Thymus (tissue), 11 donors: ENCODE measurements around the gene ATOH8. TPM values are rescaled to one million over a fixed set of nuclear protein-coding genes. Genes with fewer than 3 reads are reported as not detected.
A peak's percentile ranks its signal among the peaks of the same experiment; 100 is the strongest.

Experiments
- DNase-seq, 9 donors: peaks; one replicate each; pipeline ENCODE4 v3.0.0-alpha.2; 2013; ENCODE audit warnings: low spot score in 9 of 9, low read depth in 6 of 9, missing footprints in 1 of 9
- H3K27ac ChIP-seq, 2 donors: one replicate each; pipeline ENCODE4 v1.5.1; 2013; ENCODE audit warnings: control low read depth in 1 of 2, low read depth in 1 of 2, low read length in 1 of 2, mild to moderate bottlenecking in 1 of 2, moderate library complexity in 1 of 2
- H3K27me3 ChIP-seq, 2 donors: one replicate each; pipeline ENCODE4 v1.5.1; 2013; ENCODE audit warnings: low read length in 1 of 2; ENCODE audit not compliant: control insufficient read depth in 2 of 2, insufficient read depth in 1 of 2
- H3K36me3 ChIP-seq, 2 donors: one replicate each; pipeline ENCODE4 v1.5.1; 2013; ENCODE audit warnings: low read length in 1 of 2, mild to moderate bottlenecking in 1 of 2, moderate library complexity in 1 of 2; ENCODE audit not compliant: control insufficient read depth in 2 of 2, insufficient read depth in 2 of 2
- H3K4me1 ChIP-seq, 2 donors: one replicate each; pipeline ENCODE4 v1.5.1; 2013; ENCODE audit warnings: low read length in 2 of 2; ENCODE audit not compliant: control insufficient read depth in 2 of 2, insufficient read depth in 2 of 2
- H3K4me3 ChIP-seq, 2 donors: one replicate each; pipeline ENCODE4 v1.5.1; 2013; ENCODE audit warnings: low read length in 2 of 2, control low read depth in 1 of 2, mild to moderate bottlenecking in 1 of 2
- H3K9me3 ChIP-seq, 2 donors: one replicate each; pipeline ENCODE4 v1.5.1; 2013; ENCODE audit warnings: low read length in 1 of 2, mild to moderate bottlenecking in 1 of 2; ENCODE audit not compliant: control insufficient read depth in 2 of 2, insufficient read depth in 1 of 2
- WGBS: extraction: QIAGEN DNeasy Blood & Tissue Kit; methylation state at CpG from one replicate; pipeline ENCODE4 v1.1.7; 2013; 5-methylcytosine and 5-hydroxymethylcytosine counted together
- polyA plus RNA-seq: library from polyadenylated mRNA; stranded (reverse); fragments of 200-250 nt; gene quantifications from one replicate; pipeline ENCODE4 v1.2.3, GENCODE V29; 2013
- total RNA-seq: library from RNA; stranded (reverse); fragments of 120-200 nt; gene quantifications from one replicate; pipeline ENCODE4 v1.2.4, GENCODE V29; 2013
- donor health status: healthy.

ATOH8 gene
- total and polyA plus RNA-seq, 2 donors: 2.0 to 19.1 TPM

DNA sequence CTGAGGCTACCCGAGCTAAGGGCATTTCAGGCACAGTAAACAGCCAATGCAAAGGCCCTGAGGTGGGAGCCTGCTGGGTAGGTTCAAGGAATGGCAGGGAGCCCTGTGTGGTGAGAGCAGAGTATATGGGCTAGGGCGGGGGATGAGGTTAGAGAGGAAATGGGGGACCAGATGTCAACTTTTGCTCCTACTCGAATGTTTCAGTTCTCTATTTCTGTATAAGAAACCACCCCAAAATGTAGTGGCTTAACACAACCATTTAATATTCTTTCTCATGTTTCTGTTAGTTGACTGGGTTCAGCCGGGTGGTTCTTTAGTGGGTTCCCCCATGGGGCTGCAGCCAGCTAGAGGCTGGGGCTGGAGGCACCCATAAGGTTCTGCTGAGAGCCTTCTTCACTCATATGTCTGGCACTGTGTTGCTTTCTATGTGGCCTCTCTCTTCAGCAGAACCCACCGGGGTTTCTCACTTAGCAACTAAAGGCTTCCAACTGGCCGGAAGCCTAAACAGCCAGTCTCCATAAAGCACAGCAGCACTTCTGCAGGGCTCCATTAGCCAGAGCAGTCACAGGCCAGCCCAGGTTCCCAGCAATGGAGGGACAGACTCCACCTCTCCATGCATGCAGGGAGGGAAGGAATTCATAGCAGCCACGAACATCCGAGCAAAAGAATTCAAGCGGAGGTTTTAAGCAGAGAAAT, 5.6 kb upstream of the ATOH8 start:
- no peaks in the 10 kb centered on the region for H3K36me3 ChIP-seq
- no peak overlapping the region for H3K4me3 ChIP-seq
- peaks cover 25 to 59% of the 10 kb centered on the region in 2 donors for H3K27me3 ChIP-seq
- no peak for DNase-seq
- 69% methylated on average over 9 of the region's 9 CpGs for WGBS
- peaks cover 0 to 49% of the 10 kb centered on the region in 2 donors for H3K4me1 ChIP-seq
- H3K9me3 ChIP-seq: peaks cover 1 to 2% of the 10 kb centered on the region in 2 donors
- H3K27ac ChIP-seq: no peak overlapping the region

GRCh38 chr2:85748985-85749875, 4.6 kb upstream of the ATOH8 start:
- no peak overlapping the region for H3K4me3 ChIP-seq
- 92% methylated on average over 7 of the region's 7 CpGs for WGBS
- no peaks in the 10 kb centered on the region for H3K36me3 ChIP-seq
- H3K9me3 ChIP-seq: peaks cover 1 to 5% of the 10 kb centered on the region in 2 donors
- no peak overlapping the region for H3K27ac ChIP-seq
- DNase-seq: no peak
- H3K4me1 ChIP-seq: peaks cover 6 to 47% of the 10 kb centered on the region in 2 donors
- peaks cover 36 to 69% of the 10 kb centered on the region in 2 donors for H3K27me3 ChIP-seq

DNA sequence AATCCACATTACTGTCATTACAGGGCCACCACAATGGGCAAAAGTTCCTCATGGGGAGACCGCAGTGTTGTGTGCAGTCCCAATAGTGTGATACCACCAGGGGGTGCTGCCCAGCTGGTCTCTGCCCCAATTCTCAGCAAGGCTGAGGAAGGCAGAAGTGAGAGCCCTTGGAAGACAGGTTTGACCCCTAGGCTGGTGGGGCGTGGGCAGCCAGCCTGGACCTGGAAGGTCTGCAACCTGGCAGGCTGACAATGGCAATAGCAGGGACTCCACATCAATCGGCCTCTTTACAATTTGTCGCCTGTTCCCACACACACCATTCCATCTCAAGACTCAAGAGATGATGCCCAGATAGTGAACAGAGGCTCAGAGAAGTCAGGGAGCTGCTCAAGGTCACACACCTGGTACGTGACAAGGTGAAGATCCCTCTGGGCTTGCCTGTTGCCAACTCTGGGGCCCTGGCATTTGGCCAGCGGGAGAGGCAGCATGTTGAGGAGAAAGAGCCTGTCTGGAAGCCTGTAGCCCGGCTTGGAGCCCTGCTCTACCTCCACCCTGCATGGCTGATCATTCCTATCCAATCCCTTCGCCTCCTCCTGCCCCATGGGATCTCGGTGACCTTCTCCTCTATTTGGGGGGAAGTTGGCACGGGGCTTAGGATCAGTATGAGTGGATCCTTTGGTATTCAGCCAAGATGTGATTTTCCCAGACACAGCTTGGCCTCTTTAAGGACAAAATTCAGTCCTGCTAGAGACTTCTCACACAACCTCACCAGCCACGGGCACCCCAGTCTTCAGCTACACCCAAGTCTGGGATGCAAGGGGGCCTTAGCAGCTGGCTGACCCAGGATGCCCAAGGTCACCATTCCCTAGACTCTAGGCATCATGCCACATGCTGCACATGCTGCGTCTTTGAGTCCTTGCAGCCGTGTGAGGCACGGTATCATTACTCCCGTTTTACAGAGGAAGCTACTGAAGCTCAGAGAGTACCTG, 2.9 kb upstream of the ATOH8 start:
- Histone ChIP-seq H3K9me3 (peaks cover 1 to 5% of the 10 kb centered on the region in 2 donors), H3K4me3 (no peak overlapping the region), H3K36me3 (no peaks in the 10 kb centered on the region), H3K27ac (no peak overlapping the region), H3K4me1 (peaks cover 12 to 47% of the 10 kb centered on the region in 2 donors), H3K27me3 (peaks cover 49 to 75% of the 10 kb centered on the region in 2 donors)
- peak in 3 of 9 donors; percentile 50 to 71 (median 66) for DNase-seq
- WGBS: 58% methylated on average over 15 of the region's 15 CpGs

DNA sequence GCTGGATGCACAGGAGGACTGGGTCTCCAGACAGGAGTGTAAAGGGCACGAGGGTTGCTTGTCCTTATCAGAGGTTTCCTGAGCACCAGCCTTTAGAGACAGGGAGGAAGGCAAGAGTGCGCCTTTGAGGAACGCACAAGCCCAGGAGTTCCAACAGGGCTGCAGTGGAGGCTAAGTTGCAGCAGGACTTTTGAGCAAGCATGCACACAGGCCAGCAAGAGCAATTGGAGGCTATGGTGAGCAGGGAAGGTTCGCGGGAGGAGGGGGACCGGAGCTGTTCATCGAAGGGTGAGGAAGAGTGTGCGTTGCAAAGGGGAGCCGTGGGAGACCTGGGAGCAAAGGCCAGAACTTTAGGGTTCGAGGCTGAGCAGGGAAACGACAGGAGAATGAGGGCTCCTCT, 2.2 kb upstream of the ATOH8 start:
- H3K4me1 ChIP-seq: peaks cover 12 to 44% of the 10 kb centered on the region in 2 donors
- H3K27me3 ChIP-seq: peaks cover 53 to 76% of the 10 kb centered on the region in 2 donors
- H3K4me3 ChIP-seq: no peak overlapping the region
- H3K36me3 ChIP-seq: no peaks in the 10 kb centered on the region
- WGBS: 50% methylated on average over 11 of the region's 11 CpGs
- peaks cover 1 to 5% of the 10 kb centered on the region in 2 donors for H3K9me3 ChIP-seq
- no peak overlapping the region for H3K27ac ChIP-seq
- DNase-seq: no peak

GRCh38 chr2:85753035-85753524, 711 bp upstream of the ATOH8 start:
- DNase-seq: no peak
- Histone ChIP-seq H3K4me1 (peaks cover 12 to 41% of the 10 kb centered on the region in 2 donors), H3K36me3 (no peaks in the 10 kb centered on the region), H3K27ac (no peak overlapping the region), H3K9me3 (peaks cover 1 to 6% of the 10 kb centered on the region in 2 donors), H3K27me3 (peaks cover 55 to 88% of the 10 kb centered on the region in 2 donors), H3K4me3 (peak overlapping the region in 1 of 2 donors; percentile 41)
- WGBS: 10% methylated on average over 29 of the region's 29 CpGs

- peak overlapping the region; percentile 10 to 41 for H3K4me3 ChIP-seq
- H3K27ac ChIP-seq: no peak overlapping the region
- H3K27me3 ChIP-seq: peaks cover 55 to 88% of the 10 kb centered on the region in 2 donors
- peaks cover 12 to 34% of the 10 kb centered on the region in 2 donors for H3K4me1 ChIP-seq
- peak in 3 of 9 donors; percentile 29 to 58 (median 30) for DNase-seq
- 1% methylated on average over 93 of the region's 93 CpGs for WGBS
- H3K9me3 ChIP-seq: peaks cover 2 to 11% of the 10 kb centered on the region in 2 donors
- no peaks in the 10 kb centered on the region for H3K36me3 ChIP-seq
Measured at GRCh38 chr2:85754313-85755095, 713 bp downstream of the ATOH8 start.

- Histone ChIP-seq H3K27me3 (peaks cover 55 to 89% of the 10 kb centered on the region in 2 donors), H3K9me3 (peaks cover 2 to 11% of the 10 kb centered on the region in 2 donors), H3K27ac (no peak overlapping the region), H3K4me3 (peak overlapping the region; percentile 10 to 41), H3K4me1 (peaks cover 12 to 34% of the 10 kb centered on the region in 2 donors), H3K36me3 (no peaks in the 10 kb centered on the region)
- 4% methylated on average over 33 of the region's 33 CpGs for WGBS
- DNase-seq: peak in 1 of 9 donors; percentile 44
Measured at GRCh38 chr2:85755122-85756027, 1.6 kb downstream of the ATOH8 start.
